ENCODE measurements around the gene INSL3.

GRCh38 chr19:17794731-17795494 lies 26.4 kb downstream of the INSL3 start, which contains the start of gene B3GNT3:
- no peak for TF ChIP-seq CTCF (IDR thresholded peaks at IDR 0.05 in 4 of 5, conservative IDR thresholded peaks at IDR 0.05 in 1 of 5)
- TF ChIP-seq POLR2A (IDR thresholded peaks at IDR 0.05), result no peak
